HG02938 (cell line): ENCODE data around the gene SMYD3.
"Not testable (repeated sequence)": the region's sequence is repeated elsewhere in the genome, so short reads cannot be mapped to it uniquely, and the experiment has no call there.

Source experiments
- ATAC-seq: cut with Tn5 transposase; IDR thresholded peaks from one replicate; pipeline ENCODE4 v1.9.1; 2021; ENCODE audit warnings: mild to moderate bottlenecking, moderate library complexity; ENCODE audit not compliant: unreplicated experiment

The SMYD3 gene

DNA sequence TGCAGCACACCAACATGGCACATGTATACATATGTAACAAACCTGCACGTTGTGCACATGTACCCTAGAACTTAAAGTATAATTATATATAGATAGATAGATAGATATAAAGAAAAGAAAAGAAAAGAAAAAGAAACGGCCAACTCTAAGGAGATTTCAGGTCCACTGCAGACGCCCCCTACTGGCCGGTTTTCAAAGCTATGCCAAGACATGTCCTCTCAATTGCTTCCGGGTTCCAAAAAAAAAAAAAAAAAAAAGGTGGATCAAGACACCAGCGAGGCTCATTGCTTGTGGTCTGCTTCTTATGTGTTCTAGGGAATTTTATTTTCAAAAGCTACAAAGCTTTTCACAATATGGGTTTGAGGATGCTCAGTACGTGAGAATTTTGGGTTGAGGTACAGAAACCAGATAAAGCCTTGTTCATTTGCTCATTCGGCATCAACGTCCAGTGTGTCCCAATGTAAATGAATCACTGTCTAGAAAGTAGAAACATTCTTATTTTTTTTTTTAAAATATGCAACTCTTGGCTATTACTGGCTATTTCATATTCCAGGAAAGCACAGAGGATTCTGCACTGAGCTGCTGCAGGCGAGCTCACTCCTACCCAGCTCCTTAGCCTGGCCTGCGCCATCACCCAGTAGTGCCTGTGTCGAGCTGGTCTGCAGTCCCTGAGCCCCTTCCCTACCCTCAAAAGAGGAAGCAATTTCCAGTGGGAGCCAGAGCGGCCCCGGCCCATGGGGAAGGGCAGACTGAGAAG, 709.3 kb downstream of the SMYD3 start:
- no peak for ATAC-seq

DNA sequence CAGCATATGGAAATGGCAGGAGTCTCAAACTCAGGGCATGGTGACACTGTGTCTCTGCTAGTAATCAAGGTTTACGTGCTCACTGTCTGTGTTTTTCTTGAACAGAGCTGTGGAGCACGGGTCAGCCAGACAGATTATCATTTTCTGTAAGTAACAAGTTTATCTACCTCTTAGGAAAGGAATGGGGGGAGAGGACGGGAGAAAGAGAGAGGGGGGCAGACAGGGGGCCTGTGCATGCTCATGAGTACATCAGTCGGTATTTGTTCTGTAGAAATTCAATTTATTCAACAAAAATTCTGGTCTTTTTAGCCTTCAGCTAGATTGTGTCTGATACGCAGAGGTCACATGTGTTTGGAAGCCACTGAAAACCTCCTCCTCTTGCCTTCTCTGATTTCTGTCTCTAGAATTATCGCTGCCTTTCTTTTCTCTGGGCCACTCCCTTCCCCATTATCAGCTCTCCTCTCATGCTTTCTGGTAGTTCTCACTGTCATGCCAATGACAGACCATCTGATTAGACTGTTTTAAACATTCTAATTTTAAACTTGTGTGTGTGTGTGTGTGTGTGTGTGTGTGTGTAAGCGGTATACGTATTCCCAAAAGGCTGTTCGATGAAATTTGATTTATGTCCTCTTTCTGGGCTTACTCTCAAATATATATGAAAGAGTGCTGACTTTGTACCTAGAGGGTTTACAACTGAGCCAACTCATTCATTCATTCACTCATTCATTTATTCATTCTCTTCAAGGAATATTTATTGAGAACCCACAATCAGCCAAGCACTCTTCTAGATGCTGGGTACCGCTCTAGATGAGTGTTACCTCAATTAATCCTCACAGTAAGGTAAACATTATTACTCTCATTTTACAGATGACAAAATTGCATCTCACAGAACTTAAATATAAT, 715.4 kb downstream of the SMYD3 start:
- no peak for ATAC-seq

GRCh38 chr1:245790441-245790840, 716.6 kb downstream of the SMYD3 start:
- ATAC-seq: no peak

GRCh38 chr1:245788886-245789285, 718.2 kb downstream of the SMYD3 start:
- ATAC-seq: no peak

DNA sequence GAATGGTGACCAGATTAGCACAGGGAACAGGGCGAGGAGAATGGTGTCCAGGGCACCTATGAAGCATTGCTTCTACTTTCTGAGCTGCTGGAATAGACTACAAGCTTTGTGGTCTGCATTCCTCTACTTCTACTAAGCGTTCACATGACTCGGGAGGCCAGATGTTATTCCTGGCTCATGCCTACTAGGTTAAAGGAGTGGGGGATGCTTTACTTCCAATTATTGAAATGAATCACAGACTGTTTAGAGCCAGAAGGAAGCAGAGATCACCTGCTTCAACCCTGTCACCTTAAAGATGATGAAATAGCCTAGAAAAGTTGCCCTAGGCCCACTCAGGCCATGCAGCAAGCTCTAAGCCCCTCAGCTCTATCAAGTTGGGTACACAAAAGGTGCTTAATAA, 718.8 kb downstream of the SMYD3 start:
- ATAC-seq: no peak

- no peak for ATAC-seq
These were observed 720.1 kb downstream of the SMYD3 start for GRCh38 chr1:245786948-245787347.

GRCh38 chr1:245779797-245780755, 727.0 kb downstream of the SMYD3 start:
- no peak for ATAC-seq

- no peak for ATAC-seq
These were observed 729.3 kb downstream of the SMYD3 start for GRCh38 chr1:245777752-245778151.

- ATAC-seq: no peak
These were observed 730.3 kb downstream of the SMYD3 start for GRCh38 chr1:245776694-245777332.

- ATAC-seq: no peak
These were observed 730.9 kb downstream of the SMYD3 start for GRCh38 chr1:245776139-245776538.

GRCh38 chr1:245774931-245775330, 732.1 kb downstream of the SMYD3 start:
- ATAC-seq: not testable (repeated sequence)

DNA sequence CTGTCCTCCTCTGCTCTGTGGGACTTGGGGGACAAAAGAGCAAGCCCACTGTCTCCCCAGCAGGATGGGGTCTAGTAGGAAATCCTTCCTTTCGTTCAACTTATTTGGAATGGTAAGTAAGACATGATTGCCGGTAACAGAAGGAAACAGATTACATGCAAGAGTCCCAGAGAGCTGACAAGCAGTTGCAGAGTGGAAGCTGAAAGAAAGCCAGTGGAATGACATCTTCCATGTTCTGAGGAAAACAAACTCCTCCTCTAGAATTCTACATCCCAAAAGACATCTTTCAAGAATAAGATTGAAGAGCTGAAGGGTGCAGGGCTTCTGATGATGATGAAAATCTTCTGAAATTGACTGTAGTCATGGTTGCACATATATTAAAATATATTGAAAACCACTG, 732.9 kb downstream of the SMYD3 start:
- ATAC-seq: no peak

DNA sequence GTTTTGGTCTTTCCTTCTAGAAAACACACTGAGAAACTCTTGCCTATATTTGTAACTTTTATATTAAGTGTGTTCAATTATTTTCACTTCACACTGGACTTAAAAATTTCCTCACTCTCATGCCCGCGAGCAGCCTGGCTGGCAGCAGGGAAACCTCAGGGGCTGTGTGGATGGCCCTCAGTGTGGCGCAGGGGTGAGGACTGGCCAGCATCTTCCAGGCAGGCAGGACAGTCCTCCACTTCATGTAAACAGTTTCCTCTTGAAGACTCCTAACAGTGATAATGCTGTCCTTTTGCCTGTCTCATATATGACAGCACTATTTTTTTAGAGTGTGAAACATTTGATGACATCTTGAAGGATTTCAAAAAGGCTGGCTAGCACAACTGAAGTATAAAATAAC, 733.7 kb downstream of the SMYD3 start:
- no peak for ATAC-seq

DNA sequence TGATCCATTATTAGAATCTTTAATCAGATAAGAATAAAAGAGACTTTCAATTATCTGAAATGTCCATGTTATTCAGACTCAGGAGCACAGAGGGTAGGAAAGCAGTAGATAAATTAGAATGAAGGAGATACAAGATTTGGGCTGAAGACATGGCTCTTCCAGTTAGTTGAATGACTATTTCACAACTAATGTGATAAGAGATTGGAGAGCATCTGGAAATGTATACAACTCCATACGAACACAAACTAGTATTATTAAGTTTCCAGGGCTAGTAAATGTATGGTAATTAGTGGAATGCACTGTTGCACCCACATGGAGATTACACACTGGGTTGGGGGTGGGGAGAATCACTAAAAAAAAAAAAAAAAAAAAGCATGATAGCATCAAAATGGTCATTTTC, 734.3 kb downstream of the SMYD3 start:
- no peak for ATAC-seq

DNA sequence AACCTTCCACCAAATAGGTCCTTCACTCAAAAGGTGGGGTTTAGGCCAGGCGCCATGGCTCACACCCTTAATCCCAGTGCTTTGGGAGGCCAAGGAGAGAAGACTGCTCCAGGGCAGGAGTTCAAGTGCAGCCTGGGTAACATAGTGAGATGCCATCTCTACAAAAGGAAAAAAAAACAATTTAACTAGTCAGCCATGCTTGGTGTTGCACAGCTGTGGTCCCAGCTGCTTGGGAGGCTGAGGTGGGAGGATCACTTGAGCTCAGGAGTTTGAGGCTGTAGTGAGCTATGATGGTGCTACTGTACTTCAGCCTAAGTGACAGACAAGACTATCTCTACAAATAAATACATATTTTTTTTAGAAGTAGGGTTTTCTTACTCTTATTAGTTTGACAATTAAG, 734.8 kb downstream of the SMYD3 start:
- no peak for ATAC-seq

- no peak for ATAC-seq
These were observed 735.4 kb downstream of the SMYD3 start for GRCh38 chr1:245771511-245772281.

DNA sequence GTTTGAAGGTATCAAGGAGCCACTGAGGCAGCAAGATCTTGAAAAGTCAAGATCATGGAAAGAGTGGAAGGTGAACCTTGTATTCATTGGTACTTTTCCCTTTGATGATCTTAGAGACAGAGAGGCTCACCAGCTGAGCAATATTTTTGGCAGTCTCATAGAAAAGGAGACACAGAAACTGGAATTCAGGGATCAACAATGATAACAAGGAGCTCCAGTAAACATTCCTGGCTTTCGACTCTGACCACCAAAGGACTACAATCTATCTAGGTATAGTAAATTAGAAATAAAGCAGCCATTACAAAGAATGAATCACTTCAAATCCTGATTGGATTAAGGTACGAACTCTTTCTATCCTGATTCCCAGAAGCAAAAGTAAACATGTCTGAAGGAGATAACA, 736.9 kb downstream of the SMYD3 start:
- no peak for ATAC-seq

DNA sequence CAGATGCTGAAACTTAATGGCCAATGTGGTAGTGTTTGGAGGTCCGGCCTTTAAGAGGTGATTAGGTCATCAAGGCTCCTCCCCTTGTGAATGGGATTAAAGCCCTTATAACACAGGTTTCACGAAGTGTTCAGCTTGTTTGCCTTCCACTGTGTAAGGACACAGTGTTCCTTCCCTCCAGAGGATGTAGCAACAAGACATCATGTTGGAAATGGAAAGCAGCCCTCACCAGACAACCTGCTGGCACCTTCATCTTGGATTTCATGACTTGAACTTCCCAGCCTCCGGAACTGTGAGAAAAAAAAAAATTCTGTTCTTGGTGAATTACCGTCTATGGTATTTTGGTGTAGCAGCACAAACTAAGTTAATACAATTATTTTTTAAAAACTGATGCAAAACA, 738.5 kb downstream of the SMYD3 start:
- ATAC-seq: no peak

GRCh38 chr1:245765230-245766000, 741.7 kb downstream of the SMYD3 start:
- ATAC-seq: no peak
